Ishikawa (cell line): ENCODE data around the gene SLC27A2.

Source experiments
- CEBPB ChIP-seq: IDR thresholded peaks from 2 replicates; pipeline ENCODE4 v1.6.1; 2012
- CREB1 ChIP-seq: IDR thresholded peaks from 2 replicates; pipeline ENCODE4 v1.6.1; 2012; ENCODE audit warnings: low read depth
- EGR1 ChIP-seq: IDR thresholded peaks from 2 replicates; pipeline ENCODE4 v1.6.1; 2012
- EP300 ChIP-seq: IDR thresholded peaks from 2 replicates; pipeline ENCODE4 v1.6.1; 2012; ENCODE audit warnings: borderline replicate concordance
- FOXM1 ChIP-seq: IDR thresholded peaks from 2 replicates; pipeline ENCODE4 v1.6.1; 2012; ENCODE audit warnings: low read depth, borderline replicate concordance
- MAX ChIP-seq: IDR thresholded peaks from 2 replicates; pipeline ENCODE4 v1.6.1; 2012
- NFIC ChIP-seq: IDR thresholded peaks from 2 replicates; pipeline ENCODE4 v1.6.1; 2012
- RAD21 ChIP-seq: IDR thresholded peaks from 2 replicates; pipeline ENCODE4 v1.6.1; 2012; ENCODE audit warnings: low read depth
- REST ChIP-seq: IDR thresholded peaks from 2 replicates; pipeline ENCODE4 v1.6.1; 2012; ENCODE audit warnings: low read depth, mild to moderate bottlenecking
- TAF1 ChIP-seq: IDR thresholded peaks from 2 replicates; pipeline ENCODE4 v1.6.1; 2012; ENCODE audit warnings: low read depth, mild to moderate bottlenecking
- TCF12 ChIP-seq: IDR thresholded peaks from 2 replicates; pipeline ENCODE4 v1.6.1; 2012; ENCODE audit warnings: low read depth
- TEAD4 ChIP-seq: IDR thresholded peaks from 2 replicates; pipeline ENCODE4 v1.6.1; 2012
- USF1 ChIP-seq: IDR thresholded peaks from 2 replicates; pipeline ENCODE4 v1.6.1; 2012
- YY1 ChIP-seq: IDR thresholded peaks from 2 replicates; pipeline ENCODE4 v1.6.1; 2012; ENCODE audit warnings: low read depth
- ZBTB7A ChIP-seq: IDR thresholded peaks from 2 replicates; pipeline ENCODE4 v1.6.1; 2012; ENCODE audit warnings: low read depth

Gene SLC27A2

GRCh38 chr15:50280271-50280670 is 98.3 kb downstream of the SLC27A2 start:
- TF ChIP-seq NFIC (no peak), RAD21 (no peak), EGR1 (no peak), CREB1 (no peak), USF1 (no peak), EP300 (no peak), REST (no peak), ZBTB7A (no peak), MAX (no peak), CEBPB (no peak), TEAD4 (no peak)

- TF ChIP-seq TAF1 (no peak), EGR1 (no peak), TCF12 (no peak), NFIC (no peak), TEAD4 (no peak), RAD21 (no peak), EP300 (no peak), USF1 (no peak), FOXM1 (no peak), CREB1 (no peak), CEBPB (no peak), MAX (no peak), YY1 (no peak)
Measured at GRCh38 chr15:50281427-50281826, 99.4 kb downstream of the SLC27A2 start.
